ENCODE data around the gene CBX7. TPM values are rescaled to one million over a fixed set of nuclear protein-coding genes. Genes with fewer than 3 reads are reported as not detected.

CBX7 gene
- polyA plus RNA-seq, 1 experiment, result 5.3 TPM

GRCh38 chr22:39123751-39124581, 28.5 kb downstream of the CBX7 start:
- POLR2A ChIA-PET, result no interaction called here
- Histone ChIP-seq H3K4me3 (ENCODE audit: low read depth, low read length) (no peak overlapping the region), H3K27me3 (ENCODE audit: control insufficient read depth, insufficient read depth, low read length) (0 out of 2 replicates have a peak, but pooled peaks cover 2% of the 10 kb centered on the region), H3K36me3 (ENCODE audit: control insufficient read depth, insufficient read depth, low read length) (no peaks in the 10 kb centered on the region)
- DNase-seq (ENCODE audit: low read depth), result no peak
- TF ChIP-seq CTCF (IDR thresholded peaks at IDR 0.05; ENCODE audit: insufficient read depth, low read depth, low read length), result no peak
- CTCF ChIA-PET, result interaction anchor here (0.8 to 3.6 kb wide), 8 partner anchors 11 to 354 kb away, joined by 3 to 14 read pairs (median 6); no protein-coding TSS in a partner anchor

GRCh38 chr22:39122772-39123470, 29.6 kb downstream of the CBX7 start:
- POLR2A ChIA-PET, result interaction anchor here (0.7 kb wide), 1 partner anchor 1123 kb away, joined by 6 read pairs; no protein-coding TSS in a partner anchor
- DNase-seq (ENCODE audit: low read depth), result no peak
- CTCF ChIA-PET, result interaction anchor here (0.7 to 3.6 kb wide), 10 partner anchors 12 to 400 kb away, joined by 3 to 14 read pairs (median 6); no protein-coding TSS in a partner anchor

GRCh38 chr22:39120983-39121382, 31.5 kb downstream of the CBX7 start:
- Histone ChIP-seq H3K4me3 (ENCODE audit: low read depth, low read length) (no peak overlapping the region), H3K27me3 (ENCODE audit: control insufficient read depth, insufficient read depth, low read length) (0 out of 2 replicates have a peak, but pooled peaks cover 2% of the 10 kb centered on the region), H3K36me3 (ENCODE audit: control insufficient read depth, insufficient read depth, low read length) (no peaks in the 10 kb centered on the region)
- POLR2A ChIA-PET, result no interaction called here
- CTCF ChIA-PET, result interaction anchor here (1.0 to 3.6 kb wide), 8 partner anchors 14 to 351 kb away, joined by 3 to 14 read pairs (median 4); no protein-coding TSS in a partner anchor
- DNase-seq (ENCODE audit: low read depth), result no peak
- TF ChIP-seq CTCF (IDR thresholded peaks at IDR 0.05; ENCODE audit: insufficient read depth, low read depth, low read length), result no peak

More at GRCh38 chr22:39122772-39123470, 29.6 kb downstream of the CBX7 start:
- no peaks in the 10 kb centered on the region for H3K36me3 ChIP-seq (ENCODE audit: control insufficient read depth, insufficient read depth, low read length)
- 0 out of 2 replicates have a peak, but pooled peaks cover 2% of the 10 kb centered on the region for H3K27me3 ChIP-seq (ENCODE audit: control insufficient read depth, insufficient read depth, low read length)
- TF ChIP-seq CTCF (IDR thresholded peaks at IDR 0.05; ENCODE audit: insufficient read depth, low read depth, low read length), result no peak
- no peak overlapping the region for H3K4me3 ChIP-seq (ENCODE audit: low read depth, low read length)

GRCh38 chr22:39117585-39118191, 34.8 kb downstream of the CBX7 start:
- Histone ChIP-seq H3K36me3 (ENCODE audit: control insufficient read depth, insufficient read depth, low read length) (no peaks in the 10 kb centered on the region), H3K27me3 (ENCODE audit: control insufficient read depth, insufficient read depth, low read length) (peaks cover 10% of the 10 kb centered on the region), H3K4me3 (ENCODE audit: low read depth, low read length) (no peak overlapping the region)
- TF ChIP-seq CTCF (IDR thresholded peaks at IDR 0.05; ENCODE audit: insufficient read depth, low read depth, low read length), result peak; percentile 59
- no peak for DNase-seq (ENCODE audit: low read depth)
- ChIA-PET CTCF (interaction anchor here (0.6 to 2.0 kb wide), 6 partner anchors 8 to 247 kb away, joined by 3 to 7 read pairs (median 4); no protein-coding TSS in a partner anchor), POLR2A (no interaction called here)
